Right atrium auricular region (tissue), 2 donors: ENCODE data around the gene STEAP3. TPM values are rescaled to one million over a fixed set of nuclear protein-coding genes. Genes with fewer than 3 reads are reported as not detected.
A peak's percentile ranks its signal among the peaks of the same experiment; 100 is the strongest.

Source experiments
- DNase-seq: peaks from one replicate; pipeline ENCODE4 v3.0.0-alpha.2; 2019; ENCODE audit warnings: low spot score
- H3K27ac ChIP-seq, 2 donors: fragments of 200-600 bp; sonication (generic); 1 replicate in 1 of 2; 2 replicates in 1 of 2; pipeline ENCODE4 v1.5.1; 2016 to 2019
- H3K27me3 ChIP-seq, 2 donors: fragments of 200-600 bp; sonication (generic); one replicate each; pipeline versions ENCODE4 v1.5.1 to v1.6.0; 2017 to 2019
- H3K36me3 ChIP-seq: fragments of 200-600 bp; sonication (generic); one replicate; pipeline ENCODE4 v1.5.1; 2016
- H3K4me1 ChIP-seq, 2 donors: fragments of 200-600 bp; sonication (generic); one replicate each; pipeline versions ENCODE4 v1.5.1 to v1.6.0; 2017 to 2019
- H3K4me3 ChIP-seq, 2 donors: fragments of 200-600 bp; sonication (generic); 1 replicate in 1 of 2; 2 replicates in 1 of 2; pipeline ENCODE4 v1.5.1; 2017 to 2019; ENCODE audit warnings: mild to moderate bottlenecking in 1 of 2, moderate library complexity in 1 of 2
- H3K9me3 ChIP-seq, 2 donors: fragments of 200-600 bp; sonication (generic); one replicate each; pipeline ENCODE4 v1.5.1; 2019
- CTCF ChIP-seq, 2 donors: fragments of 200-600 bp; sonication (generic); IDR thresholded peaks; one replicate each; pipeline ENCODE4 v1.5.1; 2019; ENCODE audit warnings: antibody characterized with exemption in 2 of 2
- total RNA-seq, 2 donors: library from RNA; depleted of rRNA; stranded (reverse); fragments of >200 nt; gene quantifications; one replicate each; pipeline ENCODE4 v1.1.0, GENCODE V29; 2016

STEAP3 gene
- total RNA-seq, 2 donors from 2014 or later: 4.4 to 8.2 TPM

- Histone ChIP-seq H3K27ac (no peak overlapping the region), H3K27me3 (no peaks in the 10 kb centered on the region), H3K36me3 (no peaks in the 10 kb centered on the region), H3K4me1 (no peaks in the 10 kb centered on the region), H3K9me3 (no peaks in the 10 kb centered on the region), H3K4me3 (no peak overlapping the region)
- TF ChIP-seq CTCF (IDR thresholded peaks at IDR 0.05): no peak
- DNase-seq: no peak
These were observed 9.0 kb downstream of the STEAP3 start for GRCh38 chr2:119232666-119232993.

- Histone ChIP-seq H3K27ac (no peak overlapping the region), H3K9me3 (no peaks in the 10 kb centered on the region), H3K27me3 (no peaks in the 10 kb centered on the region), H3K4me3 (no peak overlapping the region), H3K4me1 (no peaks in the 10 kb centered on the region), H3K36me3 (no peaks in the 10 kb centered on the region)
- TF ChIP-seq CTCF (IDR thresholded peaks at IDR 0.05): no peak
- no peak for DNase-seq
These were observed 9.8 kb downstream of the STEAP3 start for GRCh38 chr2:119233326-119234020.

- no peak for DNase-seq
- no peak for TF ChIP-seq CTCF (IDR thresholded peaks at IDR 0.05)
- H3K4me1 ChIP-seq: no peaks in the 10 kb centered on the region
- no peaks in the 10 kb centered on the region for H3K9me3 ChIP-seq
- no peaks in the 10 kb centered on the region for H3K27me3 ChIP-seq
- H3K36me3 ChIP-seq: no peaks in the 10 kb centered on the region
- H3K27ac ChIP-seq: no peak overlapping the region
- no peak overlapping the region for H3K4me3 ChIP-seq
These were observed 10.7 kb downstream of the STEAP3 start for GRCh38 chr2:119234021-119235019.

DNA sequence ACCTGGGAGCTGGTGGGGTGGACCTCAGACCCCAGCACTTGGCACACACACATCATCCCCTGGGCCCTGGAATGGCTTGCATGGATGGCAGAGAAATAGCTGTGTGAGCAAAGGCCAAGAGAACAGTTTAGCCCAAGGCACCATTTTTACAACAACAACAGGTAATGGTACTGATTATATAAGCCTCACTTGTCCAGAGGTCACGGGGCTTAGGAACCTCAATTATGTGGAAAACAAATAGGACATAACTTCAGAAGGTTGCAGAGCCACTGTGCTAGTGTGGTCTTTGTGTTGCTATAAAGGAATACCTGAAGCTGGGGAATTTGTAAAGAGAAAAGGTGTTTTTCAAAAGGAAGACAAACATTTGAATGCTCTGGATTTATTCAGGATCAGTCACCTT, 13.2 kb downstream of the STEAP3 start:
- Histone ChIP-seq H3K4me1 (peaks cover 0 to 12% of the 10 kb centered on the region in 2 donors), H3K27ac (no peak overlapping the region), H3K27me3 (no peaks in the 10 kb centered on the region), H3K4me3 (no peak overlapping the region), H3K9me3 (no peaks in the 10 kb centered on the region), H3K36me3 (no peaks in the 10 kb centered on the region)
- no peak for DNase-seq
- TF ChIP-seq CTCF (IDR thresholded peaks at IDR 0.05): no peak

GRCh38 chr2:119240311-119241204, 16.9 kb downstream of the STEAP3 start:
- TF ChIP-seq CTCF (IDR thresholded peaks at IDR 0.05): no peak
- Histone ChIP-seq H3K36me3 (no peaks in the 10 kb centered on the region), H3K27ac (peak overlapping the region; percentile 70 to 72), H3K27me3 (no peaks in the 10 kb centered on the region), H3K4me3 (no peak overlapping the region), H3K9me3 (no peaks in the 10 kb centered on the region), H3K4me1 (peaks cover 0 to 12% of the 10 kb centered on the region in 2 donors)
- no peak for DNase-seq
